IPS-18a (cell line): ENCODE data around the gene PLEKHF1.

Experiments
- H3K27ac ChIP-seq: one replicate; pipeline ENCODE4 v1.5.1; 2013; ENCODE audit warnings: low read length
- H3K27me3 ChIP-seq: one replicate; pipeline ENCODE4 v1.6.1; 2013; ENCODE audit warnings: mild to moderate bottlenecking, low read length; ENCODE audit not compliant: control insufficient read depth, insufficient read depth
- H3K36me3 ChIP-seq: one replicate; pipeline ENCODE4 v1.6.1; 2013; ENCODE audit warnings: low read depth, low read length; ENCODE audit not compliant: control insufficient read depth
- H3K4me1 ChIP-seq: one replicate; pipeline ENCODE4 v1.6.1; 2013; ENCODE audit warnings: low read depth, low read length; ENCODE audit not compliant: control insufficient read depth
- H3K4me3 ChIP-seq: one replicate; pipeline ENCODE4 v1.5.1; 2013; ENCODE audit warnings: low read length
- H3K9ac ChIP-seq: one replicate; pipeline ENCODE4 v1.6.1; 2013; ENCODE audit warnings: mild to moderate bottlenecking, low read length, moderate library complexity
- H3K9me3 ChIP-seq: one replicate; pipeline ENCODE4 v1.6.1; 2013; ENCODE audit warnings: low read depth, low read length; ENCODE audit not compliant: control insufficient read depth

PLEKHF1 gene

DNA sequence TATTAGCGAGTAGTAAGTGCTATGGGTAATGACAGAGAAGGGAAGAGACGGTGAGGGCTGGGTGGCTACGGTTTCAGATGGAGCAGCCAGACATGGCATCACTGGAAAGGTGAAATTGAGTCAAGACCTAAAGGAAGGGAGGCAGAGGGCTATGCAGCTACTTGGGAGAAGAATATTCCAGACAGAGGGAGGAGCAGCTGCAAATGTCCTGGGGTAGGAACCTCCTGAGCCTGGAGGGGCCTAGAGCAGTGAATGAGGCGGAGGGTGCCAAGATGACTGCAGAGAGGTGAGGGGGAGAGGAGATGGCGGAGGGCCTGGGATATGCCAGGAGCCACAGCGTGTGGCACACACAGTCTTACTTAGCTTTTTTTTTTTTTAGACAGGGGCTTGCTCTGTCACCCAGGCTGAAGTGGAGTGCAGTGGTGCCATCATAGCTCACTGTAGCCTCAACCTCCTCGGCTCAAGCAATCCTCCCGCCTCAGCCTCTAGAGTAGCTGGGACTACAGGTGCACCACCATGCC, 21.1 kb downstream of the PLEKHF1 start:
- no peak overlapping the region for H3K4me3 ChIP-seq
- peaks cover 12% of the 10 kb centered on the region for H3K4me1 ChIP-seq
- no peak overlapping the region for H3K9ac ChIP-seq
- H3K27ac ChIP-seq = no peak overlapping the region
- H3K36me3 ChIP-seq = no peaks in the 10 kb centered on the region
- H3K9me3 ChIP-seq = no peaks in the 10 kb centered on the region
- no peaks in the 10 kb centered on the region for H3K27me3 ChIP-seq

DNA sequence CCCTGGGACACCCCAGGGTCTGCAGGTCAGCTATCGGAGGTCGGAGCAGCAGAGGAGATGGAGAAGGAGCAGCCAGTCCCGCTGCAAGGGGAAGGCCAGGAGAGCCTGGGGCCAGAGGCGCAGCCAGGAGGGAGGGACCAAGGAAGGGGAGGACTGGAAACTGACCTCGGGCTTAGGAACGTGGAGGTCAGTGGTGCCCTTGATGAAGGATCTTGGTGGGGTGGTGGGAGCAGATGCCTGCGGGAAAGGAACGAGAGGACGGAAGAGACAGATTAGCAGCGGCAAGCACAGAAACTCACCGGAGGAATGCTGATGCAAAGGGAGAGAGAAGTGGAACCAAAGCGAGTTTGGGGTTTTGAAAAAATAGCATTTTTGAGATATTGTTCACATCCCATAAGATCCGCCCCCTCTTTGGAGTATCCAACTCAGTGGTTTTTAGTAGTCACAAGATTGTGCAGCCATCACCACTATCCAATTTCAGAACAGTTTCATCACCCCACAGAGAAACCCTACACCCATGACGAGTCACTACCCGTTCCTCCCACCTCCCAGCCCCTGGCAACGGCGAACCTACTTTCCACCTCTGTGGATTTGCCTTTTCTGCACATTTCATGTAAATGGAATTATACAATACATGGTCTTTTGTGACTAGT, 22.1 kb downstream of the PLEKHF1 start:
- no peak overlapping the region for H3K27ac ChIP-seq
- no peak overlapping the region for H3K4me3 ChIP-seq

DNA sequence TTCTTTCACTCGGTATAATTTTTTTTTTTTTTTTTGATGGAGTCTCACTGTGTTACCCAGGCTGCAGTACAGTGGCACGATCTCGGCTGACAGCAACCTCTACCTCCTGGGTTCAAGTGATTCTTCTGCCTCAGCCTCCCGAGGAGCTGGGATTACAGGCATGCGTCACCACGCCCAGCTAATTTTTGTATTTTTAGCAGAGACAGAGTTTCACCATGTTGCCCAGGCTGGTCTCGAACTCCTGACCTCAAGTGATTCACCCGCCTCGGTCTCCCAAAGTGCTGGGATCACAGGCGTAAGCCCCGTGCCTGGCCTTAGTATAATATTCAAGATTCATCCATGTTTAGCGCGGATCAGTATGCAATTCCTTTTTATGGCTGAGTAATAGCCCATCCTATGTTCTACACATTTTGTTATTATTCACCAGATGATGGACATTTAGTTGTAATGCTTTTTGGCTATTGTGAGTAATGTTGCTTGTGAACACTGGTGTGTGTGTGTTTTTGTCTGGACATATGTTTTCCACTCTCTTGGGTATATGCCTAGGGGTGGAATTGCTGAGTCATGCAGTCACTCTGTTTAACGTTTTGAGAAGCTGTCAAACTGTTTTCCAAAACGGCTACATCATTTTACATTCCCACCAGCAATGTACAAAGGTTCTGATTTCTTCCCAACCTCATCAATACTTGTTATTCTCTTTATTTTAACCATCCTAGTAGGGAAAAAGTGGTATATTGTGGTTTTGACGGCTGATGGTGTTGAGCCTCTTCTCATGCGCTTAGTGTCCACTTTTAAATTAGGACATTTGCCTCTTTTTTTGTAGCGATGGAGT, 22.9 kb downstream of the PLEKHF1 start:
- no peak overlapping the region for H3K27ac ChIP-seq
- no peak overlapping the region for H3K9ac ChIP-seq
- H3K36me3 ChIP-seq = no peaks in the 10 kb centered on the region
- H3K4me3 ChIP-seq = no peak overlapping the region
- H3K4me1 ChIP-seq = peaks cover 6% of the 10 kb centered on the region
- no peaks in the 10 kb centered on the region for H3K9me3 ChIP-seq
- H3K27me3 ChIP-seq = no peaks in the 10 kb centered on the region

More for the DNA sequence above, 22.1 kb downstream of the PLEKHF1 start:
- H3K9me3 ChIP-seq = no peaks in the 10 kb centered on the region
- peaks cover 12% of the 10 kb centered on the region for H3K4me1 ChIP-seq
- H3K27me3 ChIP-seq = no peaks in the 10 kb centered on the region
- no peak overlapping the region for H3K9ac ChIP-seq
- H3K36me3 ChIP-seq = no peaks in the 10 kb centered on the region

DNA sequence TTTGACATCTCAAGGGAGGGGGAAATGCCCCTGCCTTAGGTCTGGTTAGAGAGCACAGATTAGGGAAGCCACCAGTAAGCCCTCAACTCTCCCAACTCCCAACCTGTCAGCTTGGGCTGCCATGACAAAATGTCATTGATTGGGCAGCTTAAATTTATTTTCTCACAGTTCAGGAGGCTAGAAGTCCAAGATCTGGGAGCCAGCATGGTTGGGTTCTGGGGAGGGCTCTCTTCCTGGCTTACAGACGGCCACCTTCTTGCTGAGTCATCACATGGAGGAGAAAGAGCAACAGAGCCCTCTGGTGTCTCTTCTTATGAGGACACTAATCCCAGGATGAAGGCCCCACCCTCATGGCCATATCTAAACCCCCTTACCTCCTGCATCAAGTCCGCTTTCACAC, 25.6 kb downstream of the PLEKHF1 start:
- H3K36me3 ChIP-seq = no peaks in the 10 kb centered on the region
- peaks cover 5% of the 10 kb centered on the region for H3K4me1 ChIP-seq
- no peaks in the 10 kb centered on the region for H3K27me3 ChIP-seq
- peak overlapping the region; percentile 26 for H3K9ac ChIP-seq
- H3K9me3 ChIP-seq = no peaks in the 10 kb centered on the region
- no peak overlapping the region for H3K4me3 ChIP-seq
- H3K27ac ChIP-seq = peak overlapping the region; percentile 43

- no peaks in the 10 kb centered on the region for H3K9me3 ChIP-seq
- H3K27ac ChIP-seq = no peak overlapping the region
- H3K4me3 ChIP-seq = no peak overlapping the region
- peaks cover 5% of the 10 kb centered on the region for H3K4me1 ChIP-seq
- H3K36me3 ChIP-seq = no peaks in the 10 kb centered on the region
- no peak overlapping the region for H3K9ac ChIP-seq
- H3K27me3 ChIP-seq = no peaks in the 10 kb centered on the region
Measured at GRCh38 chr19:29694161-29694560, 28.9 kb downstream of the PLEKHF1 start.

GRCh38 chr19:29694669-29695627, 29.7 kb downstream of the PLEKHF1 start:
- Histone ChIP-seq H3K27me3 (no peaks in the 10 kb centered on the region), H3K36me3 (no peaks in the 10 kb centered on the region), H3K4me3 (no peak overlapping the region), H3K9me3 (no peaks in the 10 kb centered on the region), H3K9ac (no peak overlapping the region), H3K27ac (no peak overlapping the region), H3K4me1 (peaks cover 5% of the 10 kb centered on the region)

DNA sequence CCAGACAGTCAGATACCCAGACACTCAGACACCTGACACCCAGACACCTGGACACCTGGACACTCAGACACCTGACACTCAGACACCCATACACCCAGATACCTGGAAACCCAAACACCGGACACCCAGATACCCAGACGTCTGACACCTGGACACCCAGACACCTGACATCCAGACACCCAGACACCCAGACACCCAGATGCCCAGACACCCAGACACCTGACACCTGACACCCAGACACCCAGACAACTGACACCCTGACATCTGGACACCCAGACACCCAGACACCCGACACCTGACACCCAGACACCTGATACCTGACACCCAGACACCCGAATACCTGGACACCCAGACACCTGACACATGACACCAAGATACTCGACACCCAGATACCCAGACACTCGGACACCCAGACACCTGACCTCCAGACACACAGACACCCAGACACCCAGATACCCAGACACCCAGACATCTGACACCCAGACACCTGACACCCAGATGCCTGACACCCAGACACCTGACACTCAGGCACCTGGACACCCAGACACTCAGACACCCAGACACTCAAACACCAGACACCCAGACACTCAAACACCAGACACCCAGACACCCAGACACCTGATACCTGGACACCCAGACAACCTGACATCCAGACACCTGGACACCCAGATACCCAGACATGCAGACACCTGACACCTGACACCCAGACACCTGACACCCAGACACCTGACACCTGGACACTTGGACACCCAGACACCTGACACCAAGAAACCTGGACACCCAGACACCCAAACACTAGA, 30.7 kb downstream of the PLEKHF1 start:
- Histone ChIP-seq H3K9ac (no peak overlapping the region), H3K4me1 (no peaks in the 10 kb centered on the region), H3K27me3 (no peaks in the 10 kb centered on the region), H3K27ac (no peak overlapping the region), H3K9me3 (no peaks in the 10 kb centered on the region), H3K36me3 (no peaks in the 10 kb centered on the region), H3K4me3 (no peak overlapping the region)

DNA sequence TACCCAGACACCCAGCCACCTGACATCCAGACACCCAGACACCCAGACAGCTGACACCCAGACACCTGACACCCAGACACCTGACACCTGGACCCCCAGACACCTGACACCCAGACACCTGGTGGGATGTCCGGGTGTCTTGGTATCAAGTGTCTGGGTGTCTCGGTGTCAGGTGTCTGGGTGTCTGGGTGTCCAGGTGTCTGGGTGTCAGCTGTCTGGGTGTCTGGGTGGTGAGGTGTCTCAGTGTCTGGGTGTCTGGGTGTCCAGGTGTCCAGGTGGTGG, 31.2 kb downstream of the PLEKHF1 start:
- Histone ChIP-seq H3K4me3 (no peak overlapping the region), H3K27me3 (no peaks in the 10 kb centered on the region), H3K36me3 (no peaks in the 10 kb centered on the region)

DNA sequence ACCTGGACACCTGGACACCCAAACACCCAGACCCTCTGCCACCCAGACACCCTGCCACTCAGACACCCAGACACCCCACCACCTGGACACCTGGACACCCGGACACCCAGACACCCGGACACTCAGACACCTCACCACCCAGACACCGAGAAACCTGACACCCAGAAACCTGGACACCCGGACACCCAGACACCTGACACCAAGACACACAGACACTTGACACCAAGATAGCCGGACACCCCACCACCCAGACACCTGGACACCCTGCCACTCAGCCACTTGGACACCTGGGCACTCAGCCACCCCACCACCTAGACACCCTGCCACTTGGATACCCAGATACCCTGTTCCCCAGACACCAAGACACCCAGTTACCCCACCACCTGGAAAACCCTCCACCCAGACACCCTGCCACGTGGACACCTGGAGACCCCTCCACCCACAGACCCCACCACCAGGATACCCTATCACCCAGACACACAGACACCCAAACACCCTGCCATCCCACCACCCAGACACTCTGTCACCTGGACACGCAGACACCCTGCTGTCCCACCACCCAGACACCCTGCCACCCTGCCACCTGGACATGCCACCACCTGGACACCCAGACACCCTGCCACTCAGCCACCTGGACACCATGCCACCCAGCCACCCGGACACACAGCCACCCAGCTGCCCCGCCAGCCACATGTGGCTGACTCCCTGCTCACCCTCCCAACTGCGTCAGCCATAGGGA, 32.4 kb downstream of the PLEKHF1 start:
- no peak overlapping the region for H3K4me3 ChIP-seq
- H3K36me3 ChIP-seq = peaks cover 3% of the 10 kb centered on the region
- no peak overlapping the region for H3K27ac ChIP-seq
- no peak overlapping the region for H3K9ac ChIP-seq
- H3K9me3 ChIP-seq = no peaks in the 10 kb centered on the region
- no peaks in the 10 kb centered on the region for H3K27me3 ChIP-seq
- H3K4me1 ChIP-seq = no peaks in the 10 kb centered on the region

More for the DNA sequence above, 31.2 kb downstream of the PLEKHF1 start:
- Histone ChIP-seq H3K4me1 (no peaks in the 10 kb centered on the region), H3K9ac (no peak overlapping the region), H3K27ac (no peak overlapping the region), H3K9me3 (no peaks in the 10 kb centered on the region)

DNA sequence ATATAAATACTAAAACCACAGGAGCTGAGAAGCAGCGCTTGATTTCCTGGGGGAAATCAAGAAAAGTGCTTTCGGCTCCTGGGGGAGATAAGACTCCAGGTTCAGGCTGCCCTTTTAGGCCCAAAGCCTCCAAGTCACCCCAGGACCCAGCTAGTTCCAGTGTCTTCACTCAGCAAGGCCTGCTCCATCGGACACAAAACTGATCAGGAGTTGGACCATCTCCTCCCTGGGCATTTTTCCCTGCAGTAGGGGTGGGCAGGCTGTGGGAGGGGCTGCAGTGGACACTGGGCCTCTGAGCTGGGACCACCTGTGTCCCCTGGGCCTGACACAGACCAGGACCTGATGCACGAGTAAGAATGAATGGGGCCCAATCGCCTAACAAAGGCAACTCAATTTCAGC, 34.6 kb downstream of the PLEKHF1 start:
- Histone ChIP-seq H3K4me1 (no peaks in the 10 kb centered on the region), H3K4me3 (no peak overlapping the region), H3K27ac (no peak overlapping the region), H3K9me3 (no peaks in the 10 kb centered on the region), H3K36me3 (peaks cover 3% of the 10 kb centered on the region), H3K9ac (no peak overlapping the region), H3K27me3 (no peaks in the 10 kb centered on the region)
